CD14-positive monocyte (primary cell): Measurements from ENCODE around the gene TUBB4B. TPM values are rescaled to one million over a fixed set of nuclear protein-coding genes. Genes with fewer than 3 reads are reported as not detected.

ENCODE experiments used
- DNase-seq, 3 donors: peaks; one replicate each; pipeline ENCODE4 v3.0.0-alpha.2; 2011 to 2022
- H2AFZ ChIP-seq: 2 replicates; pipeline ENCODE4 v1.6.0; 2012; ENCODE audit warnings: mild to moderate bottlenecking, low read depth, low read length, inconsistent platforms; ENCODE audit not compliant: insufficient read depth, poor library complexity, severe bottlenecking
- H3K27ac ChIP-seq, 2 donors: 1 replicate in 1 of 2; 2 replicates in 1 of 2; pipeline ENCODE4 v1.5.1; 2012 to 2013; ENCODE audit warnings: low read length in 2 of 2, control low read depth in 1 of 2, inconsistent platforms in 1 of 2, low read depth in 1 of 2, mild to moderate bottlenecking in 1 of 2
- H3K27me3 ChIP-seq, 2 donors: one replicate each; pipeline versions ENCODE4 v1.6.0 to v1.6.1; 2011 to 2013; ENCODE audit warnings: low read length in 2 of 2; ENCODE audit not compliant: control insufficient read depth in 2 of 2, insufficient read depth in 2 of 2
- H3K36me3 ChIP-seq, 2 donors: replicated peaks in 1 of 2; 1 replicate in 1 of 2; 2 replicates in 1 of 2; pipeline versions ENCODE4 v1.5.1 to v1.6.1; 2012 to 2013; ENCODE audit warnings: low read length in 2 of 2, control low read depth in 1 of 2, inconsistent platforms in 1 of 2, mild to moderate bottlenecking in 1 of 2; ENCODE audit not compliant: insufficient read depth in 2 of 2, control insufficient read depth in 1 of 2
- H3K4me1 ChIP-seq, 2 donors: 1 replicate in 1 of 2; 2 replicates in 1 of 2; pipeline versions ENCODE4 v1.5.1 to v1.6.1; 2012 to 2013; ENCODE audit warnings: low read length in 2 of 2, control low read depth in 1 of 2, inconsistent platforms in 1 of 2, mild to moderate bottlenecking in 1 of 2, moderate library complexity in 1 of 2; ENCODE audit not compliant: insufficient read depth in 2 of 2, control insufficient read depth in 1 of 2
- H3K4me2 ChIP-seq: replicated peaks from 2 replicates; pipeline ENCODE3; 2012; ENCODE audit warnings: low read length, moderate library complexity, mild to moderate bottlenecking; ENCODE audit not compliant: poor library complexity, severe bottlenecking; ENCODE audit errors: extremely low read depth
- H3K4me3 ChIP-seq, 3 experiments: fragments of 200-600 bp in 1 of 3; sonication (generic) in 1 of 3; replicated peaks in 1 of 3; 1 replicate in 2 of 3; 2 replicates in 1 of 3; pipeline ENCODE4 v1.5.1; 2011 to 2013; ENCODE audit warnings: low read length in 3 of 3, mild to moderate bottlenecking in 3 of 3, control low read depth in 2 of 3, low read depth in 2 of 3, inconsistent platforms in 1 of 3, moderate library complexity in 1 of 3
- H3K79me2 ChIP-seq: 2 replicates; pipeline ENCODE4 v1.6.0; 2012; ENCODE audit warnings: mild to moderate bottlenecking, control low read depth, inconsistent platforms, low read length, moderate library complexity; ENCODE audit not compliant: insufficient read depth
- H3K9ac ChIP-seq: 2 replicates; pipeline ENCODE4 v1.6.0; 2017; ENCODE audit warnings: low read length, mild to moderate bottlenecking; ENCODE audit not compliant: insufficient read depth, poor library complexity, severe bottlenecking
- H3K9me3 ChIP-seq, 2 donors: replicated peaks in 1 of 2; 1 replicate in 1 of 2; 2 replicates in 1 of 2; pipeline versions ENCODE4 v1.5.1 to v1.6.1; 2012 to 2013; ENCODE audit warnings: low read length in 2 of 2, control low read depth in 1 of 2; ENCODE audit not compliant: control insufficient read depth in 1 of 2, insufficient read depth in 1 of 2
- H4K20me1 ChIP-seq: 2 replicates; pipeline ENCODE4 v1.6.0; 2012; ENCODE audit warnings: mild to moderate bottlenecking, low read length, control low read depth, moderate library complexity; ENCODE audit not compliant: insufficient read depth
- H3K27ac Mint-ChIP-seq, 7 donors: one replicate each; pipeline ENCODE4 v1.8.0; 2020; ENCODE audit warnings: mild to moderate bottlenecking in 7 of 7, mixed read lengths in 7 of 7, moderate library complexity in 6 of 7, inconsistent platforms in 2 of 7
- H3K27me3 Mint-ChIP-seq, 3 donors: one replicate each; pipeline ENCODE4 v1.8.0; 2021 to 2022; ENCODE audit warnings: low read depth in 3 of 3, mild to moderate bottlenecking in 3 of 3, mixed read lengths in 3 of 3, moderate library complexity in 3 of 3, inconsistent platforms in 1 of 3
- H3K36me3 Mint-ChIP-seq, 2 donors: one replicate each; pipeline ENCODE4 v1.8.0; 2020; ENCODE audit warnings: mixed read lengths in 2 of 2, inconsistent platforms in 1 of 2, mild to moderate bottlenecking in 1 of 2
- H3K4me1 Mint-ChIP-seq: one replicate; pipeline ENCODE4 v1.8.0; 2020; ENCODE audit warnings: mild to moderate bottlenecking, mixed read lengths
- H3K4me3 Mint-ChIP-seq, 2 donors: one replicate each; pipeline ENCODE4 v1.8.0; 2020; ENCODE audit warnings: mild to moderate bottlenecking in 2 of 2, mixed read lengths in 2 of 2, moderate library complexity in 1 of 2
- H3K9me3 Mint-ChIP-seq, 7 donors: one replicate each; pipeline ENCODE4 v1.8.0; 2020 to 2022; ENCODE audit warnings: mixed read lengths in 7 of 7, mild to moderate bottlenecking in 6 of 7, moderate library complexity in 6 of 7, inconsistent platforms in 2 of 7
- WGBS: methylation state at CpG from one replicate; pipeline ENCODE4 v1.1.5; 2013; ENCODE audit warnings: missing lambda C conversion rate; ENCODE audit not compliant: insufficient coverage; 5-methylcytosine and 5-hydroxymethylcytosine counted together
- intact Hi-C, 2 donors: fragments of 100-400 bp; cut with micrococcal nuclease; formaldehyde crosslinking; loops; one replicate each; pipeline versions ENCODE4 v1.15.0 to v1.15.1; 2023
- polyA plus RNA-seq, 3 donors: library from polyadenylated mRNA; depleted of rRNA in 1 of 3; unstranded in 2 of 3; stranded (reverse) in 1 of 3; fragments of 300-500 nt in 2 of 3; fragments of >200 nt in 1 of 3; fragmentation: Illumina TruSeq in 2 of 3; gene quantifications; 1 replicate in 2 of 3; 2 replicates in 1 of 3; pipeline ENCODE4 v1.2.3, GENCODE V29; 2012 to 2021
- TF ChIP-seq, protein P1 (sequence below): fragments of 200-600 bp; IDR thresholded peaks from one replicate; pipeline ENCODE4 v1.8.0; 2022; ENCODE audit warnings: antibody characterized with exemption, mild to moderate bottlenecking

TUBB4B gene
- polyA plus RNA-seq, 3 donors = 58.1 to 284 (median 70.8) TPM

DNA sequence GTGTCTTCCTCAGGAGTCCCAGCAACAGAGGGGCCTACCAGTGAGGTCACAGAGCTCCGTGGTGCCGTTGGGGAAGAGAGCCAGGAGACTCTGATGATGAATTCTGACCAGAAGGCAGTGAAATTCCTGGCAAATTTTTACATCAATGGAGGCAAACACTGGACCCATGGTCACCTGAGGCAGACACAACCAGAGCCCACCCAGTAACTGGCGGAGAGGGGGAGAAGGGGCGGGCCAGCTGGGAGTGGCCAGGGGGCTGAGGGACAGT lies 10.0 kb downstream of the TUBB4B start, which contains the start of gene STPG3:
STPG3 (plus strand) TSS at position 93 of the 268 bp plus-strand sequence; CDS start at position 94, 1 bp downstream.
- Histone ChIP-seq H3K4me1 (peaks cover 12 to 17% of the 10 kb centered on the region in 2 donors), H4K20me1 (peaks cover 9% of the 10 kb centered on the region), H3K9me3 (no peaks in the 10 kb centered on the region), H3K36me3 (no peaks in the 10 kb centered on the region), H3K9ac (no peak within 1 kb of the TSS), H3K4me2 (no peak within 1 kb of the TSS), H3K4me3 (no peak within 1 kb of the TSS), H2AFZ (no peak within 1 kb of the TSS), H3K79me2 (peaks cover 8% of the 10 kb centered on the region), H3K27me3 (no peaks in the 10 kb centered on the region), H3K27ac (no peak within 1 kb of the TSS)
- WGBS = 96% methylated on average over 4 of the region's 4 CpGs
- Mint-ChIP-seq H3K27ac (no peak within 1 kb of the TSS), H3K36me3 (peaks cover 0 to 1% of the 10 kb centered on the region in 2 donors), H3K9me3 (no peaks in the 10 kb centered on the region), H3K4me1 (peaks cover 10% of the 10 kb centered on the region), H3K27me3 (peaks cover 5 to 10% (median 6%) of the 10 kb centered on the region in 3 donors), H3K4me3 (no peak within 1 kb of the TSS)
- intact Hi-C loops = no loop called here
- TF ChIP-seq, protein P1, sequence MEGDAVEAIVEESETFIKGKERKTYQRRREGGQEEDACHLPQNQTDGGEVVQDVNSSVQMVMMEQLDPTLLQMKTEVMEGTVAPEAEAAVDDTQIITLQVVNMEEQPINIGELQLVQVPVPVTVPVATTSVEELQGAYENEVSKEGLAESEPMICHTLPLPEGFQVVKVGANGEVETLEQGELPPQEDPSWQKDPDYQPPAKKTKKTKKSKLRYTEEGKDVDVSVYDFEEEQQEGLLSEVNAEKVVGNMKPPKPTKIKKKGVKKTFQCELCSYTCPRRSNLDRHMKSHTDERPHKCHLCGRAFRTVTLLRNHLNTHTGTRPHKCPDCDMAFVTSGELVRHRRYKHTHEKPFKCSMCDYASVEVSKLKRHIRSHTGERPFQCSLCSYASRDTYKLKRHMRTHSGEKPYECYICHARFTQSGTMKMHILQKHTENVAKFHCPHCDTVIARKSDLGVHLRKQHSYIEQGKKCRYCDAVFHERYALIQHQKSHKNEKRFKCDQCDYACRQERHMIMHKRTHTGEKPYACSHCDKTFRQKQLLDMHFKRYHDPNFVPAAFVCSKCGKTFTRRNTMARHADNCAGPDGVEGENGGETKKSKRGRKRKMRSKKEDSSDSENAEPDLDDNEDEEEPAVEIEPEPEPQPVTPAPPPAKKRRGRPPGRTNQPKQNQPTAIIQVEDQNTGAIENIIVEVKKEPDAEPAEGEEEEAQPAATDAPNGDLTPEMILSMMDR = no peak
- no peak for DNase-seq

DNA sequence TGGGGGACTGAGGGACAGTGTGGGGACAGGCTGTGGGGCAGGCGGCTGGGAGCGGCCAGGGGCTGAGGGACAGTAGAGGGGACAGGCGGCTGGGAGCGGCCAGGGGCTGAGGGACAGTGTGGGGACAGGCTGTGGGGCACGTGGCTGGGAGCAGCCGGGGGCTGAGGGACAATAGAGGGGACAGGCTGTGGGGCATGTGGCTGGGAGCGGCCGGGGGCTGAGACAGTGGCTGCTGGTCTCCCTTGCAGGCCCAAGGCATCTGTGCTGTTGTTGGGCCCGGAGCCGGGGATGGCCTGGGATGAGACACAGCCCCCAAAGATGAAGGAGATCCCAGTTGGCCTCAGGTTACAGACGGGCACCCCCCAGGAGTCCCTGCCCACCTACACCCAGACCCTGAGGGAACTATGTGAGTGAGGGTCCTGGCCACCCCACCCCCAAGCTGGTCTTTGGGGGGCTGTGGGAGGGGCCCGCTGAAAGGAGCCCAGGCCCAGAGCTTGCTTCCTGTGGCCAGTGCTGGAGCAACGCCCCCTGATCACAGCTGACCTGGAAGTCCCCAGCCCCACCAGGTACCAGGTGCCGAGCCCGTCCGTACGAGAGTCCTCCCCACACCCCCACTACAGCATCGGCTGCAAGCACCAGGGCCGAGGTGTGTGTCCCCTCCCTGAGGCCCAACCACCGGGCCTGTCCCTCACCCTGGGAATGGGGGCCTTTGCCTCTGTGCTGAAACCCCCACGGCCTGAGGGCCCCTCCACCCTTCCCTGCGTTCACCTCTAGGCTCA lies 10.6 kb downstream of the TUBB4B start:
- Histone ChIP-seq H2AFZ (no peak overlapping the region), H3K9ac (no peak overlapping the region), H4K20me1 (peaks cover 14% of the 10 kb centered on the region), H3K4me2 (no peak overlapping the region), H3K9me3 (no peaks in the 10 kb centered on the region), H3K79me2 (peaks cover 14% of the 10 kb centered on the region), H3K36me3 (peaks cover 1 to 3% of the 10 kb centered on the region in 2 donors), H3K27ac (no peak overlapping the region), H3K4me3 (no peak overlapping the region), H3K27me3 (no peaks in the 10 kb centered on the region), H3K4me1 (peaks cover 18 to 23% of the 10 kb centered on the region in 2 donors)
- DNase-seq = no peak
- TF ChIP-seq, protein P1 = no peak
- H3K9me3 Mint-ChIP-seq = no peaks in the 10 kb centered on the region
- peaks cover 5 to 10% (median 6%) of the 10 kb centered on the region in 3 donors for H3K27me3 Mint-ChIP-seq
- H3K4me1 Mint-ChIP-seq = peaks cover 16% of the 10 kb centered on the region
- H3K27ac Mint-ChIP-seq = no peak overlapping the region
- no peak overlapping the region for H3K4me3 Mint-ChIP-seq
- 93% methylated on average over 7 of the region's 22 CpGs for WGBS
- intact Hi-C loops = no loop called here
- peaks cover 0 to 7% of the 10 kb centered on the region in 2 donors for H3K36me3 Mint-ChIP-seq
